Left renal pelvis (tissue), 4 donors: ENCODE measurements around the gene ANKRD9. TPM values are rescaled to one million over a fixed set of nuclear protein-coding genes. Genes with fewer than 3 reads are reported as not detected.
"Not testable (repeated sequence)": the region's sequence is repeated elsewhere in the genome, so short reads cannot be mapped to it uniquely, and the experiment has no call there.

Experiments
- DNase-seq, 4 donors: peaks; one replicate each; pipeline ENCODE4 v3.0.0-alpha.2; 2013; ENCODE audit warnings: low read depth in 4 of 4, low spot score in 3 of 4
- polyA plus RNA-seq, 4 donors: library from polyadenylated mRNA; unstranded; fragments of 120-200 nt; gene quantifications; one replicate each; pipeline ENCODE4 v1.2.1, GENCODE V29; 2013; ENCODE audit not compliant: insufficient read length in 4 of 4

The ANKRD9 gene
- polyA plus RNA-seq = 1 to 10 TPM; 4.2 to 7.7 (median 5.9) TPM

GRCh38 chr14:102509746-102510615 is at the start of gene ANKRD9:
TSS of gene ANKRD9 (minus strand) at chr14:102509776. CDS start at chr14:102507889, 1,887 bp downstream.
- DNase-seq = peak; percentile 70 to 85 (median 76)

- no peak for DNase-seq
Observed at GRCh38 chr14:102558556-102558955, 49.0 kb upstream of the ANKRD9 start.

DNA sequence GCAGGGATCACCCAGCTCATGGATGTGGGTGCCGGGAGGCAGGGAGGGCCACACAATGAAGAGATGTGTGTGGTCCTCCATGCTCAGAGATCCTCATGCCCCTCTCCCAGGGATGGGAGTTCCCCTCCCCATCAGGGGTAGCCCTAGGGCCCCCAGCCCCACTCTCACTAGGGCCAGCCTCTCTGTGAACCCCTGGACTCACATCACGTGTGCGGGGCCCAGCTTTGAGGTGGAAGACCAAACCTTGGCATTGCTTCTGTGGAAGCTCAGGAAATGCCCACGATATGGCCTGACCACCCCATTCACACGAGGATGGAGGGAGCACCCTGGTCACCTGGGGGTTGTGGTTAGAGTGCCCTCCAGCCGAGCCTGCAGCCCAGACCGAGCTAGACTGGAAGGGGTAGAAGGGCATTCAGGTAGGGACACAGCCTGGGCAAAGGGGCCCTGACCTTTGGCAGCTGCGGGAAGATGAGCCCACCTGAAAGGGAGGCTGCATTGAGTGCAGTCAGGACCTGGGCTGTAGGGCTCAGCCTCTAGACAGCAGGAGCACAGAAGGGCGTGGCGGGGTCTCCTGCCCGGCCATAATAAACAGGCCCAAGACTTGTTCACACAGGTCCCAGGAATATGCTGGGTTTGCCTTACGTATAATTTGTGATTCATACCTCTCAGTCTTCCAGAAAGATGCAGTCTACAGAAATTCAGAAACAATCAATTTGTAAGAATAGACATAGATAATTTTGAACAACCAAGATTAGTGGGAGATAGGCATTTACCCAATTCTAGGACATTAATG is 48.1 kb upstream of the ANKRD9 start:
- no peak for DNase-seq

GRCh38 chr14:102556098-102556677 is 46.6 kb upstream of the ANKRD9 start:
- no peak for DNase-seq

DNA sequence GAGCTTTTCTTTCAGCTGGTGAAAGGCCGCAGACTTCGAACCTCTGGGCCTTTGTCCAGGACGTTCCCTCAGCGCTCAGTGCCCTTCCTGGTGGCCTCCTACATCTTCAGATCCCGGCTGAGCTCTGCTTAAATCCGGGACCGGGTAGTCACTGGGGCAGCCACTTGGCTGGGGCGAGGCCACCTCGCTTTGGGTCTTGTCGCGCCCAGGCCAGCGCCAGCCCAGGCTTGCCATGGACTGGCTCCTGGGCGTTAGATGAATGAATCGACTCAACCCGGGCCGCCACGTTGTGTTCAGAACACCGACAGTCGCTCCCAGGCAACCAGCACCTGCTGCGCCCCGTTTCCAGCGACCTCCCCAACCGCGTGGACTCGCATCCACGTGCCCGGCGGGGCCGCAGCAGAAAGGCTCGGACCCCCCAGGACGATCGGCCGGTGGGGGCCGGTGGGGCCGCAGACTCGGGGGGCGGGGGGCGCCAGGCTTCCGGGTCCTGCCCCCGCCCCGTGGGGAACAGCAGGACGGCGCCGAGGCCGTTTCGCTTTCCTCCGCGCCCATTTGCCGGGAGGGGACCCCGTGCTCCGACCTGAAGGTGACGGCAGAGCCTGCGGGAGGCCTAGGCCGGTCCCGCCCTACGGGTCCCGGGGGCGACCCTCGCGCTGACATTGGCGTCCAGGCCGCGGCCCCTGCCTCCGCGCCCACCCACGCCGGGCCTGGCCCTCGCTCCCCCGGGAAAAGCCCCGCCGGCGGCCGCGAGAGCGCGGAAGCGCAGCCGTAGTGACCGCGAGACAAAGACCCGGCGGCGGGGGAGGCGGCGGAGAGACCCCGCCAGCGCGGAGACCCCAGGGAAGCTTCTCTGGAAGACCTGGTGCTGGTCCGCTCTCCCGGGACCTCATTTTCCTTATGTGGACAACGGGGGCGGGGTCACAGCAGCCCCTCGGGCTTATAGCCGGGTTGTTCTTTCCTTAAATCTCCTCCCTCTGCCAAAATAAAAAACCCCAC is 45.5 kb upstream of the ANKRD9 start:
- DNase-seq = no peak

GRCh38 chr14:102551995-102552705 is 42.6 kb upstream of the ANKRD9 start:
- DNase-seq = no peak

DNA sequence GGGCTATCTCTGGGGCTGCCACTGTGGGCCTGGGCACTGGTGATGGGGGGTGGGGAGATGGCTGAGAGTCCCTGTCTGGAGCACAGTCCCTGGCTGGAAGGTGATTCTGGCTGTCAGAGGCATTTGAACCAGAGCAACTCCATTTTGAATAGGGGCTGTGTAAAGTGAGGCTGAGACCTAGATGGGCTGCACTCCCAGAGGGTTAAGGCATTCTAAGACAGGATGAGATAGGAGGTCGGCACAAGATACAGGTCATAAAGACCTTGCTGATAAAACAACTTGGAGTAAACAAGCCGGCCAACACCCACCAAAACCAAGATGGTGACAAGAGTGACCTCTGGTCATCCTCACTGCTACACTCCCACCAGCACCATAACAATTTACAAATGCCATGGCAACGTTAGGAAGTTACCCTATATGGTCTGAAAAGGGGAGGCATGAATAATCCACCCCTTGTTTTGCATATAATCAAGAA is 41.4 kb upstream of the ANKRD9 start:
- not testable (repeated sequence) for DNase-seq

DNA sequence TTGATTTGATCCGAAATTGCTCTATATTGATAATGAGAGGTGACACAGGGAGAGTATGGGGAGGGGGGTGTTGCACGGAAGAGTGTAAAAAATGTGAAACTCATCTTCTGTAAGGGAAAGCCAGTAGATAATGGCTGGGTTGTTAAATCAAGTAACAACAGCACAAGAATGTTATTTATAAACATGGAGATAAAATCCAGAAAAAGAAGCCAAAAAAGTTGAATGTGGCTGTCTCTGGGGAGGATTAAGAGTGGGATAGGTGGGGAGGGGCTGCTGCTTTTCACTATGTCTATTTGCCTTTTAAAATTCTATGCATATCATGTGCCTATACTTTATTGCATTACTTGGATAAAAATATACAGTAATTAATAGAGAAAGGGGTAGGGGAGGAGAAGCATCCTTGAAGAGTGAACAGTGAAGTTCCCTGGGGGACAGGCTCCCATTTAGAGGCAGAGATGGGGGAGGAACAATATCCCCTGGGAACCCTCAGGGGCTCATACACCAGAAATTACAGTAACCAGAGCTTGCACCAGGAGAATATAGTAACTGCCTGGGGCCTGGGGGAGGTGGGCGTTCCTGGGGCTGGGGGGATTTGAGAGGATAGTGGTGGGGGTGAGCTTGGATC is 39.2 kb upstream of the ANKRD9 start:
- no peak for DNase-seq

- no peak for DNase-seq
Observed at GRCh38 chr14:102545461-102546265, 36.1 kb upstream of the ANKRD9 start.

DNA sequence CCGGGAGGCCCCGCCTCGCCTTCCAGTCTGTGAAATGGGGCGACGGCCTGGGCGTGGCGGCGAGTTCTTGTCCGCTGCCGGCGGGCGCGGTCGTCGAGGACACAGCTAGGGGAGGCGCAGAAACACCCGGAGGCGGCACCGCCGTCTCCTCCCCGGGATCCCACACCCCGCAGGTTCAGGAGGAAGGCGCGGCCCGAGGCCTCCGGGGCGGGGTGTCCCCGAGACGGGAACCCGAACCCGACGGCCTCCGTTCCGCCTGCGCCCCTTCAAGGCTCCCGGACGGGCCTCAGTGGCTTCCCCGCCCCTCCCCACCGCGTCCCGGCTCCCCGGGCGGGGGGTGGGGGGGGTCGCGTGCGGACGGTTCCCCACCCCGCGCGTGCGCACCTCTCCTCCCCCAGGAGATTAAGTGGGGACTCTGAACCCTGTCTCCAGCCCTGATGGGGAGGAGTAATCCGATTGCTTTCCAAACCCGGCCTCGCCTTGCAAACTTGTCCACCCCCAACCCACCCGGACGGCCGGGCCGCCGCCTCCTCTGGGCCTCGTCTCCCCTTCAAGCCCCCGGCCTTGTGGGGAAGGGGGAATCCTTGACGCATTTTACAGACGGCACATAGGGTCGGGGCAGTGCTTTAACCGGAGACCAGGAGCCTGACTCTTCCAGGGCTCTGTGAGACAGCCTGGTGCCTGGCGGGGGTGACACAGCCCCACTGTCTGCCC is 35.3 kb upstream of the ANKRD9 start:
- DNase-seq = no peak

GRCh38 chr14:102544046-102544746 is 34.6 kb upstream of the ANKRD9 start:
- DNase-seq = no peak

DNA sequence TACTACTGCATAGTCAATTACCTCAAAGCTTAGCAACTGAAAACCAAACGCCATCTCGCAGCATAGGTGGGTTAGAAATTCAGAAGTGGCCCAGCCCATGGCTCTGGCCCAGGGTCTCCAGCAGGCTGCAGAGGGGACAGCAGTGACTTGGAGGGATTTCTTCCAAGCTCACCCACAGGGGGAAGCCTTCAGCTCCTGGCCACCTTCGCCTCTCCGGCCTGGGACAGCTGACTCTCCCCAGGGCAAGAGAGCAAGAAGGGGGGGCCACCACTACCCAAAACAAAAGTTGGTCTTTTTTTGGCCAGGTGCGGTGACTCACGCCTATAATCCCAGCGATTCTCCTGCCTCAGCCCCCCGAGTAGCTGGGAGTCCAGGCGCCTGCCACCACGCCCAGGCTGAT is 32.2 kb upstream of the ANKRD9 start:
- DNase-seq = no peak

DNA sequence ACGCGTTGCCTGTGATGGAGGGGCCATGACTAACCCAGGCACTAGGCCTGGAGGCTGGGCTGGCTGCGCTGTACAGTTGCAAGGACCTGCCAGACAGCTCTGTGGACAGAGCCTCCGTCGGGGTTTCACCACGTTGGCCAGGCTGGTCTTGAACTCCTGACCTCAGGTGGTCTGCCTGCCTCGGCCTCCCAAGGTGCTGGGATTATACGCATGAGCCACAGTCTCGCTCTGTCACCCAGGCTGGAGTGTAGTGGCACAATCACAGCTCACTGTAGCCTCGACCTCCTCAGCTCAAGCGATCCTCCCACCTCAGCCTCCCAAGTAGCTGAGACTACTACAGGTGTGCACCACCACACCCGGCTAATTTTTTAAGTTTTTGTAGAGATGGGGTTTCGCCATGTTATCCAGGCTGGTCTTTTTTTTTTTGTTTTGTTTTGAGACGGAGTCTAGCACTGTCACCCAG is 31.5 kb upstream of the ANKRD9 start:
- not testable (repeated sequence) for DNase-seq

GRCh38 chr14:102540315-102541028 is 30.9 kb upstream of the ANKRD9 start:
- DNase-seq = peak in 2 of 4 donors; percentile 51 to 64

GRCh38 chr14:102539544-102540314 is 30.2 kb upstream of the ANKRD9 start:
- peak in 1 of 4 donors; percentile 68 for DNase-seq
